Transverse colon (tissue), 4 donors: ENCODE results near the gene RARA. TPM values are rescaled to one million over a fixed set of nuclear protein-coding genes. Genes with fewer than 3 reads are reported as not detected.
A peak's percentile ranks its signal among the peaks of the same experiment; 100 is the strongest.

Experiments
- DNase-seq: peaks from one replicate; pipeline ENCODE4 v3.0.0-alpha.2; 2019
- H3K27ac ChIP-seq, 4 donors: fragments of 200-600 bp; sonication (generic); 2 replicates each; pipeline ENCODE4 v1.5.1; 2016 to 2018; ENCODE audit warnings: inconsistent platforms in 4 of 4
- H3K27me3 ChIP-seq: fragments of 200-600 bp; sonication (generic); 2 replicates; pipeline ENCODE4 v1.5.1; 2017; ENCODE audit warnings: inconsistent platforms
- H3K36me3 ChIP-seq, 4 donors: fragments of 200-600 bp; sonication (generic); 2 replicates each; pipeline ENCODE4 v1.5.1; 2017 to 2019; ENCODE audit warnings: inconsistent platforms in 4 of 4
- H3K4me1 ChIP-seq, 4 donors: fragments of 200-600 bp; sonication (generic); 2 replicates each; pipeline ENCODE4 v1.5.1; 2017 to 2020; ENCODE audit warnings: inconsistent platforms in 4 of 4
- H3K4me3 ChIP-seq, 4 donors: fragments of 200-600 bp; sonication (generic); 1 replicate in 1 of 4; 2 replicates in 3 of 4; pipeline versions ENCODE4 v1.5.1 to v1.6.1; 2017 to 2019; ENCODE audit warnings: inconsistent platforms in 4 of 4
- H3K9me3 ChIP-seq, 2 donors: fragments of 200-600 bp; sonication (generic); 2 replicates each; pipeline ENCODE4 v1.5.1; 2017 to 2019; ENCODE audit warnings: inconsistent platforms in 2 of 2
- EP300 ChIP-seq: sonication (generic); formaldehyde crosslinking; IDR thresholded peaks from one replicate; pipeline ENCODE4 v1.6.1; 2017; ENCODE audit warnings: antibody characterized with exemption, low read depth
- POLR2A ChIP-seq: fragments of 450-650 bp; IDR thresholded peaks from one replicate; pipeline ENCODE4 v1.6.1; 2016; ENCODE audit warnings: antibody characterized with exemption, mild to moderate bottlenecking, moderate library complexity
- POLR2AphosphoS5 ChIP-seq, 3 donors: sonication (generic); formaldehyde crosslinking; IDR thresholded peaks; one replicate each; pipeline ENCODE4 v1.6.1; 2016; ENCODE audit warnings: antibody characterized with exemption in 3 of 3
- WGBS, 2 donors: methylation state at CpG; one replicate each; pipeline ENCODE4 v1.1.5; 2018; ENCODE audit warnings: low coverage in 1 of 2; 5-methylcytosine and 5-hydroxymethylcytosine counted together
- in situ Hi-C, 4 donors: fragments of 200-750 bp; cut with MboI; loops; one replicate each; pipeline versions ENCODE4 v1.15.0 to v1.15.1; 2017; ENCODE audit warnings: low sequenced_read_pairs in 3 of 4, low pct_ligation_motif_present in 1 of 4, low pct_unique_long_range_greater_than_20kb in 1 of 4
- intact Hi-C: fragments of 100-400 bp; cut with DNase I; formaldehyde crosslinking; loops from one replicate; pipeline ENCODE4 v1.15.1; 2023; ENCODE audit warnings: low total_unique reads
- total RNA-seq, 4 donors: library from RNA; depleted of rRNA; stranded (reverse); fragments of >200 nt; gene quantifications; one replicate each; pipeline ENCODE4 v1.1.0, GENCODE V29; 2016
- TF ChIP-seq, protein P1 (sequence below), 5 experiments: fragments of 200-600 bp in 3 of 5; fragments of 450-650 bp in 2 of 5; sonication (generic) in 3 of 5; IDR thresholded peaks; 1 replicate in 2 of 5; 2 replicates in 3 of 5; pipeline ENCODE4 v1.5.1; 2016 to 2017; ENCODE audit warnings: antibody characterized with exemption in 5 of 5, inconsistent platforms in 3 of 5, mild to moderate bottlenecking in 2 of 5, moderate library complexity in 1 of 5

The RARA gene
- total RNA-seq, 4 donors from 2014 or later, result 23.5 to 110 (median 49.1) TPM

DNA sequence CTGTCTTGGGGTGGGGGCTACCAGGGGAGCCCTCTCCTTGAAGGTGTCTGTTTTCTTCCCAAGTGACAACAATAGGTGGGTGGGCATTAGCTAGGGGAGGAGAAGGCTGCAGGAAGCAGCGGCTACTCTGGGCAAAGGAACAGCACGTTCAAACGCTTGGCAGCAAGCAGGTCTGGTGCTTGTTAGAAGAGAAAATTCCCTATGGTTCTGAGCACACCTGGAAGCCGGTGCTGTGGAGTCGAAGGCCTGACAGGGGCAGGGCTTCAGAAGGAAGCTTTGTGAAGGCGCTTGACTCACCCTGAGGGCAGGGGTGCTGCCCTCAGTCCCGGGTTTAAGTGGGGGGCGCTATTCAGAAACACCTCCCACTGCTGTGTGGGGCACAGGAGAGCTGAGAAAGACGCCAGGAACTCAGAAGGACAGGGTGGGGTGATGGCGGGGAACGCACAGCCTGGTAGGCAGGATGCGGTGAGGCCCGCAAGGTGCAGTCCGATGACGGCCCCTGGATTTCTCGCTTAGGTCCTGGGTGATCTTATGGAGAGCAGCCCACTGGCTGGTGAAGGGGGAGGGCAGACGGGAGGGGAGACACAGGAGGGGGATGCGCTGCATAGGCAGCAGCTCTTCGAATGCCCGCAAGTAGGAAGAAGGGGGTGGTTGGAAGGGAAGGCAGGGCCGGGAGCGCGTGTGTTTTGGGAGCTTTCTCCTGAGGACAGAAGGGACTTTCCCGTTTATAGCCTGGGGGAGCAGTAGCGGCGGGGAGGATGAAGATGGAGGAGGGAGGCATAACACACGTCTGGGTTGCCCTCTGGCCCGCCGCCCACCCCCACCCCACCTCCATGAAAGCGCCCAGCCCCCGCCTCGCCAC is 52.3 kb downstream of the RARA start:
- Histone ChIP-seq H3K27me3 (no peaks in the 10 kb centered on the region), H3K9me3 (no peaks in the 10 kb centered on the region), H3K36me3 (peaks cover 0 to under 1% (median 0%) of the 10 kb centered on the region in 4 donors), H3K4me3 (no peak overlapping the region), H3K27ac (no peak overlapping the region), H3K4me1 (peaks cover 6 to 14% (median 12%) of the 10 kb centered on the region in 4 donors)
- WGBS, 2 donors, result 75% methylated on average over 32 of the region's 32 CpGs; no CpG with 5 or more reads in 1 of the 2 donors
- intact Hi-C loops (loop anchor here (5.0 kb wide), 2 partner anchors 56 to 1731 kb away; partner anchors contain the start of gene TOP2A), in situ Hi-C loops (loop anchor here in 2 of 4 donors (10.0 kb wide), 2 partner anchors 54 to 174 kb away; partner anchors contain the start of gene TOP2A (in 1 of the 2))
- DNase-seq, result no peak
- TF ChIP-seq EP300 (no peak), POLR2A (no peak), POLR2AphosphoS5 (IDR thresholded peaks at IDR 0.05) (no peak)
- TF ChIP-seq, protein P1, sequence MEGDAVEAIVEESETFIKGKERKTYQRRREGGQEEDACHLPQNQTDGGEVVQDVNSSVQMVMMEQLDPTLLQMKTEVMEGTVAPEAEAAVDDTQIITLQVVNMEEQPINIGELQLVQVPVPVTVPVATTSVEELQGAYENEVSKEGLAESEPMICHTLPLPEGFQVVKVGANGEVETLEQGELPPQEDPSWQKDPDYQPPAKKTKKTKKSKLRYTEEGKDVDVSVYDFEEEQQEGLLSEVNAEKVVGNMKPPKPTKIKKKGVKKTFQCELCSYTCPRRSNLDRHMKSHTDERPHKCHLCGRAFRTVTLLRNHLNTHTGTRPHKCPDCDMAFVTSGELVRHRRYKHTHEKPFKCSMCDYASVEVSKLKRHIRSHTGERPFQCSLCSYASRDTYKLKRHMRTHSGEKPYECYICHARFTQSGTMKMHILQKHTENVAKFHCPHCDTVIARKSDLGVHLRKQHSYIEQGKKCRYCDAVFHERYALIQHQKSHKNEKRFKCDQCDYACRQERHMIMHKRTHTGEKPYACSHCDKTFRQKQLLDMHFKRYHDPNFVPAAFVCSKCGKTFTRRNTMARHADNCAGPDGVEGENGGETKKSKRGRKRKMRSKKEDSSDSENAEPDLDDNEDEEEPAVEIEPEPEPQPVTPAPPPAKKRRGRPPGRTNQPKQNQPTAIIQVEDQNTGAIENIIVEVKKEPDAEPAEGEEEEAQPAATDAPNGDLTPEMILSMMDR (IDR thresholded peaks at IDR 0.05), result no peak

DNA sequence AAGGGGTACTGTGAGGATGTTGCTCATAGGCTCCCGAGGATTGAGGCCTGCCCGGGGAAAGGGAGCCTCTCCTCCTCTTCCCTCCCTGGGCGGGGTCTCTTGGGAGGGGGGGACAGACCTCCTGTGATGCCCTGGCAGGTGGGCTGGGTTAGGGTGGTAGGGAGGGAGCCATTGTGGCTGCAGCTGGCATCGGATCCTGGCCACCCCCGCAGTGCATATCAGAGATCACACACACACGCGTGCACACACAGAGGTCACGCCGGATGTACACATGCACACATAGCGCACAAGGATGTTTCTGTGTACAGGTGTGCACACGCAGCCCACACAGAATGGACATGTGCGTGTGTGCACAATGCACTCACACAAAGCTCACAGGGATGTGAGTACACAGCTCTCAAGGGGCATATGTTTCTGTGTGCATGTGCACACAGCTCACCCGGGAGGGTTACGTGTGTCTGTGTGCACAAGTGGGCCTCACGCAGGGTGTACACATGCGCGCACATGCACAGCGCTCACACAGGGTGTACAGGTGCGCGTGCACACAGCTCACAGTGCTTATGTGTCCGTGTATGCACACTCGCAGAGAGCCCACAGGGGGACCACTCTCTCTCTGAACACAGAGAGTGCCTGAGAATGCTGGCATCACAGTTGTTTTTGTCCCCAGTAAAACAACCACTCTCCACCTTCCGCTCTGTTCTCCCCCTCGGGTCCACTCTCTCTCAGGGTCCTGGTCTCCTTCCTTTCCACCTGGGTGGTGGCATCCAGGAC is 53.1 kb downstream of the RARA start:
- intact Hi-C loops, result loop anchor here (5.0 kb wide), 2 partner anchors 55 to 1730 kb away; partner anchors contain the start of gene TOP2A
- Histone ChIP-seq H3K36me3 (no peaks in the 10 kb centered on the region), H3K9me3 (no peaks in the 10 kb centered on the region), H3K4me1 (peaks cover 6 to 14% (median 12%) of the 10 kb centered on the region in 4 donors), H3K27me3 (no peaks in the 10 kb centered on the region), H3K27ac (peak overlapping the region in 1 of 4 donors; percentile 34), H3K4me3 (peak overlapping the region in 3 of 4 donors; percentile 46 to 54 (median 54))
- TF ChIP-seq EP300 (no peak), POLR2A (no peak), POLR2AphosphoS5 (IDR thresholded peaks at IDR 0.05) (no peak)
- TF ChIP-seq, protein P1 (IDR thresholded peaks at IDR 0.05), result no peak
- 65% methylated on average over 22 of the region's 24 CpGs; no CpG with 5 or more reads in 1 of the 2 donors for WGBS, 2 donors
- in situ Hi-C loops, result loop anchor here in 2 of 4 donors (10.0 kb wide), 2 partner anchors 53 to 173 kb away; partner anchors contain the start of gene TOP2A (in 1 of the 2)
- DNase-seq, result no peak

DNA sequence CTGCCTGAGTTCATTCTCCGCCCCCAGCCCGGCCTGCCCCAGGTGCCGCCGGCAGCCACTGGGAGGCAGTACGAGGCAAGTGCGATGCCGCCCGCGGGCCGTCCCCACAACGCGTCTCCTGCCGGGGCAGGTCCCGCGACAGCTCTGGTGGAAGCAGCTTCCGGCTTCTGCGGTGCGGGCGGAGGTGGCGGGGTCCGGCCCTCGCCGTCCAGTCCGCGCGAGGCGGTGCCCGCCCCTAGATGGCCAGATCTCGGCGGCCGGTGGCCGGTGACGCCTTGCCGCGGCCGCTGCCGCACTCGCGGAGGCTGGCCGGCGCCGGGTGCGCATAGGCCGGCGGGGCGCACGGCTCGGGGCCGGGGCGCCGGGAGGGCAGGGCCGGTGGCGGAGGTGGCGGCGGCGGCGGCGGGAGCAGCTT is 53.7 kb downstream of the RARA start:
- TF ChIP-seq POLR2AphosphoS5 (IDR thresholded peaks at IDR 0.05) (peak in 2 of 3 donors; percentile 28 to 64), EP300 (no peak), POLR2A (peak; percentile 35)
- TF ChIP-seq, protein P1 (IDR thresholded peaks at IDR 0.05), result peak; percentile 45 to 80 (median 58)
- peak; percentile 85 for DNase-seq
- Histone ChIP-seq H3K36me3 (no peaks in the 10 kb centered on the region), H3K9me3 (no peaks in the 10 kb centered on the region), H3K27me3 (no peaks in the 10 kb centered on the region), H3K4me1 (peaks cover 6 to 14% (median 12%) of the 10 kb centered on the region in 4 donors), H3K27ac (peak overlapping the region in 3 of 4 donors; percentile 32 to 67 (median 34)), H3K4me3 (peak overlapping the region in 3 of 4 donors; percentile 46 to 54 (median 54))
- in situ Hi-C loops, result loop anchor here in 2 of 4 donors (10.0 kb wide), 2 partner anchors 52 to 172 kb away; partner anchors contain the start of gene TOP2A (in 1 of the 2)
- 1% methylated on average over 47 of the region's 58 CpGs; no CpG with 5 or more reads in 1 of the 2 donors for WGBS, 2 donors
- intact Hi-C loops, result loop anchor here (5.0 kb wide), 2 partner anchors 55 to 1730 kb away; partner anchors contain the start of gene TOP2A
